ENCODE data around the gene SLC22A31.

DNA sequence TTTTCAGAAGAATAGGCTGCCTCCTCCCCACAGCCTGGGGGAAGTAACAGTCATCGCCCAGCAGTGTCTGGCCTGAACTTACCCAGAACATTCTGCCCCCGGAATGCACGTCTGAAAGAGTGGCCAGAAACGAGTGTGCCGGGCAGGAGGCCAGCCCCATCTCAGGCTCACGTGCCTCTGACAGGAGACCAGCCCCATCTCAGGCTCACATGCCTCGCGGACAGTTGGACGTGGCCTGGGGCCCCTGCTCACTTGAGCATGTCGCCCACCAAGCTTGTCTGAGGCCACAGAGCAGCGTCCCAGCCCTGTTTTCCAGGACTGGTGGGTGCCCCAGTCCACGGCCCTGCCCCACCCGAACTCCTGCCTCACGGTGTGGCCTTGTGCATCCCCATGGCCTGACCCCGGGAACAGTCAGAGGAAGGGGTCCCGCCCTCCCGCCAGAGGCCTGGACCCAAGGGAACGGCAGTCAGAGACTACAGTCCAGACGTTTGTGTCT, 45.1 kb downstream of the SLC22A31 start:
- TF ChIP-seq POLR2A (IDR thresholded peaks at IDR 0.05; ENCODE audit: low read depth, low read length) (no peak), POLR2AphosphoS5 (IDR thresholded peaks at IDR 0.05; ENCODE audit: low read depth, low read length) (no peak)

Data from GM12892 (cell line).